ENCODE data around the gene CACNA2D1.

DNA sequence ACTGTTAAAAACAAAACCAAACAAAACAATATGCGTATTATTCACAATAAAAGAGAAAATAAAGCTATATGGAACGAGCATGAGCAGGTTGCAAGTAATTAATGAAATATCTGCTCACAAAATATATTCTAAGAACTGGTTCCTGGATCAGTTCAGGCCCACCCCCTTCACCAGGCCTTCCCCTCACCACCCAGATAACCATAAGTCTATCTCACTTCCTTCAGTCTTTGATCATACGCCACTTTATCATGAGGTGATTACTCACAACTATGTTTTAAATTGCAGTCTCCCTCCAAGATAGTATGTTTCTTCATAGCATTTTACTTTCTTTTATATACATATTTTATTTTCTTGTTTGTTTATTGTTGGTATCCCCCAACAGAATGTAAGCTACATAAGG lies 410.7 kb downstream of the CACNA2D1 start:
- TF ChIP-seq, protein P1, sequence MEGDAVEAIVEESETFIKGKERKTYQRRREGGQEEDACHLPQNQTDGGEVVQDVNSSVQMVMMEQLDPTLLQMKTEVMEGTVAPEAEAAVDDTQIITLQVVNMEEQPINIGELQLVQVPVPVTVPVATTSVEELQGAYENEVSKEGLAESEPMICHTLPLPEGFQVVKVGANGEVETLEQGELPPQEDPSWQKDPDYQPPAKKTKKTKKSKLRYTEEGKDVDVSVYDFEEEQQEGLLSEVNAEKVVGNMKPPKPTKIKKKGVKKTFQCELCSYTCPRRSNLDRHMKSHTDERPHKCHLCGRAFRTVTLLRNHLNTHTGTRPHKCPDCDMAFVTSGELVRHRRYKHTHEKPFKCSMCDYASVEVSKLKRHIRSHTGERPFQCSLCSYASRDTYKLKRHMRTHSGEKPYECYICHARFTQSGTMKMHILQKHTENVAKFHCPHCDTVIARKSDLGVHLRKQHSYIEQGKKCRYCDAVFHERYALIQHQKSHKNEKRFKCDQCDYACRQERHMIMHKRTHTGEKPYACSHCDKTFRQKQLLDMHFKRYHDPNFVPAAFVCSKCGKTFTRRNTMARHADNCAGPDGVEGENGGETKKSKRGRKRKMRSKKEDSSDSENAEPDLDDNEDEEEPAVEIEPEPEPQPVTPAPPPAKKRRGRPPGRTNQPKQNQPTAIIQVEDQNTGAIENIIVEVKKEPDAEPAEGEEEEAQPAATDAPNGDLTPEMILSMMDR (IDR thresholded peaks at IDR 0.05) = no peak
- no peak for TF ChIP-seq POLR2A (IDR thresholded peaks at IDR 0.05)
